HL-60/S4 treated with retinoic acid at 250 ng/mL for 4 days and 3 days (cell line): ENCODE results near the gene IRF9.

Source experiments
- in situ Hi-C: fragments of 300-500 bp; cut with MboI; formaldehyde crosslinking; loops from 2 replicates; pipeline ENCODE4 v1.7.0; 2022; ENCODE audit warnings: low sequenced_read_pairs

The IRF9 gene

GRCh38 chr14:24176599-24176998 lies 15.5 kb downstream of the IRF9 start:
- in situ Hi-C loops: no loop called here

- in situ Hi-C loops: no loop called here
Observed at GRCh38 chr14:24177041-24177825, 16.2 kb downstream of the IRF9 start.

GRCh38 chr14:24177891-24178290 lies 16.8 kb downstream of the IRF9 start:
- in situ Hi-C loops: no loop called here

- in situ Hi-C loops: no loop called here
Observed at GRCh38 chr14:24178399-24179178, 17.5 kb downstream of the IRF9 start.

GRCh38 chr14:24179294-24179960 lies 18.4 kb downstream of the IRF9 start:
- in situ Hi-C loops: no loop called here

GRCh38 chr14:24179961-24180796 lies 19.1 kb downstream of the IRF9 start:
- in situ Hi-C loops: no loop called here

- in situ Hi-C loops: no loop called here
Observed at GRCh38 chr14:24181371-24182077, 20.5 kb downstream of the IRF9 start.

GRCh38 chr14:24182110-24182882 lies 21.2 kb downstream of the IRF9 start:
- in situ Hi-C loops: no loop called here

- in situ Hi-C loops: no loop called here
Observed at GRCh38 chr14:24183014-24183481, 22.0 kb downstream of the IRF9 start.

- in situ Hi-C loops: no loop called here
Observed at GRCh38 chr14:24184104-24184970, 23.3 kb downstream of the IRF9 start.

- in situ Hi-C loops: no loop called here
Observed at GRCh38 chr14:24185026-24185425, 24.0 kb downstream of the IRF9 start.

- in situ Hi-C loops: no loop called here
Observed at GRCh38 chr14:24185741-24186140, 24.7 kb downstream of the IRF9 start.

- in situ Hi-C loops: no loop called here
Observed at GRCh38 chr14:24186831-24187538, 25.9 kb downstream of the IRF9 start.

GRCh38 chr14:24187539-24187915 lies 26.5 kb downstream of the IRF9 start:
- in situ Hi-C loops: no loop called here

GRCh38 chr14:24188251-24189058 lies 27.4 kb downstream of the IRF9 start, which contains the start of gene IPO4:
TSS of gene IPO4 (minus strand) at chr14:24188816. CDS start at chr14:24188787, 29 bp downstream.
- in situ Hi-C loops: no loop called here

GRCh38 chr14:24189059-24189375 lies 28.0 kb downstream of the IRF9 start:
- in situ Hi-C loops: no loop called here

GRCh38 chr14:24189460-24189859 lies 28.4 kb downstream of the IRF9 start:
- in situ Hi-C loops: no loop called here
